ENCODE data around the gene TGFB1I1.
"Not testable (repeated sequence)": the region's sequence is repeated elsewhere in the genome, so short reads cannot be mapped to it uniquely, and the experiment has no call there.

Gene TGFB1I1

DNA sequence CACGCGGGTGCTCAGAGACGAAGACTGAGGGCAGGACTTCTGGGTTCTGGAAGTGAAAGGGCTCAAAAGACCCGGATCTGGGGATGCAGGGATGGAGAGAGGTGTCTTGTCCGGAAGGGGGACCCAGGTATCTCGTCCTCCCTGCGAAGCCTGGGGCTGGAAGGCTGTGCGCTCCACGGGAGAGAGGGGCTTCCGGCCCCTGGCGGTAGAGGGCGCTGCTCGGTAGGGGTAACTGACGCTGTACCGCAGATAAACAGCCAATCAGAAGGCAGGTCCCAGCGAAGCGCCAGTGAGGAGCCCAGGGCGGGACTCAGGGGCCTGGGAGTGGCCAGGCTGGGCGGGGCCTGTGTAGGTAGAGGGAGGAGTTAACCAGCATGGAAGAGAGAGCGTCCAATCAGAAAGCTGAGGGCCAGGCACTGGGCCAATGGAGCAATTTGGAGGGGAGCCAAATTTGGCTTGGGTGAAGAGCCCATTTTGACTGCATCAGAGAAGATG lies 804 bp downstream of the TGFB1I1 start:
- peak; percentile 60 for DNase-seq

DNA sequence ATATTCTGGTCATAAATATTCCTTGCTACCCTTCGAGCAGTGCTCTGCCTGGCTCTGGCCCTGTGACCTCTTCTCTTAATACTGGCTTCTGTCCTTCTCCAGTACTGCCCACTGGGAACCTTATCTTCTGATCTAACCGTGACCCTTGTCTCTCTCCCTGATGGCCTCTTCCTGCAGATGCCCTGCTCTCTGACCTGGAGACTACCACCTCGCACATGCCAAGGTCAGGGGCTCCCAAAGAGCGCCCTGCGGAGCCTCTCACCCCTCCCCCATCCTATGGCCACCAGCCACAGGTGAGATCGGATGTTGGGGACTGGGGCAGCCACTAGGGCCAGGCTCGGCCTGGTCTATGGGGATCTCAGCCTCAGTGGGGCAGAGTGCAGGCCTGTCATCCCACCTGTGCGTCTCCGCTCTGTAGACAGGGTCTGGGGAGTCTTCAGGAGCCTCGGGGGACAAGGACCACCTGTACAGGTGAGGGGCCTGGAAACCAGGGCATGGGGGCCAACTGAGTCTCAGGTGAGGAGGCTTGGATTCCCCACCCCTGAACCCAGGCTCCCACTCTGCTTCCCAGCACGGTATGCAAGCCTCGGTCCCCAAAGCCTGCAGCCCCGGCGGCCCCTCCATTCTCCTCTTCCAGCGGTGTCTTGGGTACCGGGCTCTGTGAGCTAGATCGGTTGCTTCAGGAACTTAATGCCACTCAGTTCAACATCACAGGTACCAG lies 1.5 kb downstream of the TGFB1I1 start:
- DNase-seq, result no peak

DNA sequence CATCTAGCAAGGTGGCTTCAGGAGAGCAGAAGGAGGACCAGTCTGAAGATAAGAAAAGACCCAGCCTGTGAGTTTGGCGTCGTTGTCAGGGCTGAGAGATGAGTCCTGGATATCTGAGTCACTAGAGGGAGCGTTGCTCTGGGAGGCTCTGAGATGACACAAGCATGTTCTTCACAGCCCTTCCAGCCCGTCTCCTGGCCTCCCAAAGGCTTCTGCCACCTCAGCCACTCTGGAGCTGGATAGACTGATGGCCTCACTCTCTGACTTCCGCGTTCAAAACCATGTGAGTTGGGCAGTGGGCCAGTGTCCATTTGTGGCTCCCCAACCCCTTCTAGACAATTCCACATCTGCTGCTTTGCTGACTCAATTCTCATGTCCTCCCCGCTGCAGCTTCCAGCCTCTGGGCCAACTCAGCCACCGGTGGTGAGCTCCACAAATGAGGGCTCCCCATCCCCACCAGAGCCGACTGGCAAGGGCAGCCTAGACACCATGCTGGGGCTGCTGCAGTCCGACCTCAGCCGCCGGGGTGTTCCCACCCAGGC lies 2.3 kb downstream of the TGFB1I1 start:
- DNase-seq, result no peak

DNA sequence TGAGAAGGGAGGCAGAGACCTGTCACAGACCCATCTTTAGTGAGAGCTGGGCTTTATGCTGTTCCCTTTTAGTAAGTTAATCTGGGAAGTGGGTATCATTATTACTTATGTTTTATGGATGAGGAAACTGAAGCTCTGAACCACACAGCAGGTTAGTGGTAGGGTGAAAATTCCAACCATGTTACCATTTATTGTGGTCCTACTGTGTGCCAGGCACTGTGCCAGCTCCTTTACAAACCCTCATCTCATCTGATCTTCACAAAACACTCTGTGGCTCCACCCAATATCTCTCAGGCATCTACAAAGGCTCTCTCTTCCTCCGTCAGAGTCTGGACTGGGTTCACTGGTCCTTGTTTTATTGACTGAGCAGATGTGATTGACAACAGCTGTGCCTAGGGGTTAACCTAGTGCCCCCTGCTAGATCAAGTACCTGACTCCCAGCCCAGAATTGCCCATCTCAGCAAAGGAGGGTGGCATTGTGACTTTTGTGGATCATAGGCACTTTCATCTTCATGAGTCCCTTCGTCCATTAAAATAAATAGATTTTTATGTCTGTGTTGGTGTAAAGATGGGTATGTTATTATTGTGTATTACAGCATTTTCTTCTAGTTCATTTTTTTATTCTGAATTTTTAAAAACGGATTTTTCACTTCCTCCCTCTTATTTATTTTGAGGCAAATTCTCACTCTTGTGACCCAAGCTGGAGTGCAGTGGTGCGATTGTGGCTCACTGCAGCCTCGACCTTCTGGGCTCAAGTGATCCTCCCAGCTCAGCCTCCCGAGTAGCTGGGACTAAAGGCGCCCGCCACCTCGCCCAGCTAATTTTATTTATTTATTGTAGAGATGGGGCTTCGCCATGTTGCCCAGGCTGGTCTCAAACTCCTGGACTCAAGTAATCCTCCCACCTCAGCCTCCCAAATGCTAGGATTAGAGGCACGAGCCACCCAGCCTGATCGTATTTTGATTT lies 3.1 kb downstream of the TGFB1I1 start:
- DNase-seq, result no peak

DNA sequence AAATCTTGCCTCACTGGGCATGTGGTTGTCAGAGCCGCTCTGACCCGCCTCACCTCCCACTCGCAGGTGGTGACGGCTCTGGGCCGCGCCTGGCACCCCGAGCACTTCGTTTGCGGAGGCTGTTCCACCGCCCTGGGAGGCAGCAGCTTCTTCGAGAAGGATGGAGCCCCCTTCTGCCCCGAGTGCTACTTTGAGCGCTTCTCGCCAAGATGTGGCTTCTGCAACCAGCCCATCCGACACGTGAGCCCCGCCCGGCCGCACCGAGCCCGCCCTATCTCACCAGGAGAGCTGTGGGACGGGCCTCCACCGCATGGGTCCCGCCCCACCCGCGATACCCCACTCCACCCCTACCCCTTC lies 4.0 kb downstream of the TGFB1I1 start:
- DNase-seq, result peak; percentile 38

DNA sequence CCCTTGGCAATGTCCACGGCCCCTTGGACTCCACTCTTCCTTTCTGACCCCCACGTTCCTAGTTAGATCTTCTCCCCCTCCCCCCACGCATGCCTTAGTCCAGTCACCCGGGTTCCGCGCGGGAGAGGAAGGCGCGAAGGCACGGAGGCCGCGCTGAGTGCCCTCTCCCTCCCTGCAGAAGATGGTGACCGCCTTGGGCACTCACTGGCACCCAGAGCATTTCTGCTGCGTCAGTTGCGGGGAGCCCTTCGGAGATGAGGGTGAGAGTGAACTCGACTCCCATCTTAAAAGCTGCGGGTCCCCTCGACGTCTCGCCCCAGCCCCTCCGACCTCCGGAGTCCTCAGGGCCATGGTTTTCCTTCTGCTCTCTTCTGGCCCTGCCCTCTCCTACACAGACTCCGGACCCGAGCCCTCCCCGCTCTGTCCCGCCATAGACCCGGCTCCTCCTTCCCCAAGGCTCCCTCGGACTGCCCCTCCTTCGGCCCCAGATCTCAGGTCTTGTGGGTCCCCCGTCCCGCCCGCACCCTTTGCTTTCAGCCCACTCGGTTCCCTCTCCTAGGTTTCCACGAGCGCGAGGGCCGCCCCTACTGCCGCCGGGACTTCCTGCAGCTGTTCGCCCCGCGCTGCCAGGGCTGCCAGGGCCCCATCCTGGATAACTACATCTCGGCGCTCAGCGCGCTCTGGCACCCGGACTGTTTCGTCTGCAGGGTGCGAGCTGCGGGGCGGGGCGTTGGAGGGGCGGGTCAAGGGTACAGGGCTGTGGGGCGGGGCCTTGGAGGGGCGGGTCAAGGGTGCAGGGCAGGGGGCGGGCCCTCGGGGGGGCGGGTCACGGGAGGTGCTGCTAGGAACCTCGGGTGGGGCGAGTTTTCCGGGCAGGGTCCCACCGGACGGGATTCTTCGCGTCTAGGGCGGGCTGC lies 4.6 kb downstream of the TGFB1I1 start:
- peak; percentile 91 for DNase-seq

DNA sequence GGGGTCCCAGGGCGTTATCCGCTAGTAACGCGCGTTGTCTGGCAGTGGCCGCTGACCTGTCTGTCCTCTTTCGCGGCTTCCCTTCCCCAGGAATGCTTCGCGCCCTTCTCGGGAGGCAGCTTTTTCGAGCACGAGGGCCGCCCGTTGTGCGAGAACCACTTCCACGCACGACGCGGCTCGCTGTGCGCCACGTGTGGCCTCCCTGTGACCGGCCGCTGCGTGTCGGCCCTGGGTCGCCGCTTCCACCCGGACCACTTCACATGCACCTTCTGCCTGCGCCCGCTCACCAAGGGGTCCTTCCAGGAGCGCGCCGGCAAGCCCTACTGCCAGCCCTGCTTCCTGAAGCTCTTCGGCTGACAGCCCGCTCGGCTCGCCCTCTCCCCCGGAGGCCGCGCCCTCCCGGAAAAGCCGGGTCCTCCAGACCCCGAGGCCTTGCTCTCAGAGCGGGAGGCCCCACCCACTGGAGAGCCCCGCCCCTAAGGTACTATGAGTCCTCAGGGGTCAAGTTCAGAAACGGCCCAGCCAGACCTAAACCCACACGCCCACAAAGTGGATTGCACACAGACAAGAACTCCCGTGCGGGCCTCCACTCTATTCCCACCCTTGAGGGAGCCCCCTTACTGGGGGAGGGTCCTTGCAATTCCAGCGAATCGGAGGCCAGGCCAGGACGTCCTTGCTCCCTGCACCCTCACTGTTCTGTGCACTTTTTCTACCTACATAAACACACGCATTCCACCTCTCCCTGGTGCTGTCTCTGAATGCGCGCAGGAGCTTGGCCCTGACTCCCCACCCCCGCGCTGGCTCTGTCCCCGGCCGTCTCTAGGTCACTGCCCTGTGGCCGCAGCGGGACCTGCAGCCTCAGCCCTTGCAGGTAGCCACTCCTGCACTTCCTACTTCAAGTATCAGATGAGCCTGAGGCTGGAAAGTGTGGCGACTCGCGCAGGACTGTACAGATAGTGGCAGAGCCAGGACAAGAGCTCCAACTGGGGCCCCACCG lies 5.6 kb downstream of the TGFB1I1 start:
- DNase-seq, result peak; percentile 39

DNA sequence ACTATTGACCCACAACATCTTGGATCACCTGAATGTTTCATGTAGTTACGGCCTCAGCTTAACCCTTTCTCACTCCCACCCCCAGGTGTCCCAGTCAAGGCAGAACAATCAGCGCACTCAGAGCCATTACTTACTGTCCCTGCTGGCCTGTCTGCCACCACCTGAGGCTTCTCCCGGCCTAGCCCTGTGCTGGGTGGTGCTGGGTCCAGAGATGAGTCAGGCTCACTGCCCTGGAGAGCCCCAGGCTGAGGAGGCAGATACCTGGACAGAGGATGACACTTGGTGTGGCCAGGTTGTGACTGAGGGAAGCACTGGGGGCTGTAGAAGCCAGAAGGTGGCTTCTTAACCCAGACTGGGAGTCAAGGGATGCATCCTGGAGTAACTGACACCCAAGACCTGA lies 7.0 kb downstream of the TGFB1I1 start:
- DNase-seq, result no peak

DNA sequence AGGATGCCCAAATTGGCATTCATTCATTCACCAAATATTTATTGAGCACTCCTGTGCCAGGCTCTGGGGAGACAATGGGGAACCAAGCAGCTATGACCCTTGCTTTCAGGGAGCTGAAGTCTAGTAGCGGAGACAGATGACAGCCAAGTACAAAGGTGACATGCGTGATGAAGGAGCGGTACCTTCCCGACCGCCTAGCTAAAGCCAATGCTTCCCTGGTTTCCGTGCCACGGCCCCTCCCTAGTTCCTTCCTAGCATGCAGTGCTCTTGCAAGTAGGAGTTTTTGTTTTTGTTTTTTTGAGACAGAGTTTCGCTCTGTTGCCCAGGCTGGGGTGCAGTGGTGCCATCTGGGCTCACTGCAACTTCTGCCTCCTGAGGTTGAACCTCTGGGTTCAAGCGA lies 7.8 kb downstream of the TGFB1I1 start:
- DNase-seq, result no peak

DNA sequence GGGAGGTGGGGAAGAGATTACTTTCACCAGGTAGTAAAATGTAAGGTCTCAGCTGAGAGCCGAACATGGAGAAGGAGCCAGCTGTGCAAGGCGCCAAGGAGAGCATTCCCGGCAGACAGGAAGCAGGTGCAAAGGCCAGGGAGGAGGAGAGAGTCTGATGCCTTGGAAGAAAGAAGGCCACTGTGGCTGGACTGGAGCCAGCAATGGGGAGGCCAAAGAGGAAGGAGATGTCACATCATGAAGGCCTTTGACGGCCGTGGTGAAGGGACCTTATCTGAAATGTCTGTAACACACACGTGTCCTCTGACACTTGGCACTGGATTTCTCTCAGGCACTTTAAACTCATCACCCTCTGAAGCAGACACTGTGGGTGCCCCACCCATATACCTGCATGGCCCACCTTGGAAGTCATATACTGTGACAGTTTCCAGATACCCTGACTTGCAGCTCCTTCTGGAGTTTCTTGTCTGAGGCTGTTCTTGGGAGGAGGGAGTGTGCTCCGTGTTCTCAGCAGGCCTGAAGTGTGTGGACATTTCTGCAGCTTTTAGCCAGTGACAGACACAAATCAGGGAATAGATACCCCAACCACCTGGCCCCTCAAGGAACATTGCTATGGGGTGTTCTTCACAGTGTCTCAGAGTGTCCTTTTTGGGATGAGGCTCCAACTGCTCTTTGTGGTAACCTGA lies 9.0 kb downstream of the TGFB1I1 start:
- no peak for DNase-seq

DNA sequence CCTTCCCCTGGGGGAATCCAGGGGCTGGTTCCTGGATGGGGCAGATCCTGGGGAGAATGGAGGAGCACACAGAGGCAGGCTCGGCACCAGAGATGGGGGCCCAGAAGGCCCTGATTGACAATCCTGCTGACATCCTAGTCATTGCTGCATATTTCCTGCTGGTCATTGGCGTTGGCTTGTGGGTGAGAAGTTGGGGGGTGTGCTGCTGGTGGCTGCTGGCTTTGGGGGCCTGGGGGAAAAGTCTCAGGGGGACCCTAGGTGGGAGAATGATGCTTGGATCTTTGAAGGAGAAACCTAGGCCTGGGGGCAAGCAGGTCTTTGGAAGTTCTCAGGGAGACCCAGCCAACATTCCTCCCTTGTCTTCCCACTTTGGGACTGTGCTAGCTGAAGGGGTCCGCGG lies 11.1 kb downstream of the TGFB1I1 start, which contains the start of gene SLC5A2:
SLC5A2 (plus strand) TSS at position 43 of the 400 bp plus-strand sequence; CDS start at position 57, 14 bp downstream.
- DNase-seq, result no peak

DNA sequence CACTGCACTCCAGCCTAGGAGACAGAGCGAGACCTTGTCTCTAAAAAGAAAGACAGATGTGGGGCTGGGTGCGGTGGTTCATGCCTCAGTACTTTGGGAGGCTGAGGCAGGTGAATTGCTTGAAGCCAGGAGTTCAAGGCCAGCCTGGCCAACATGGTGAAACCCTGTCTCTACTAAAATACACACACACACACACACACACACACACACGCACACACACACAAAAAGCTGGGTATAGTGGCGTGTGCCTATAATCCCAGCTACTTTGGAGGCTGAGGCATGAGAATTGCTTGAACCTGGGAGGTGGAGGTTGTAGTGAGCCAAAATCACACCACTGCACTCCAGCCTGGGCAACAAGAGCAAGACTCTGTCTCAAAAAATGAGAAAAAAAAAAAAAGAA lies 12.1 kb downstream of the TGFB1I1 start:
- not testable (repeated sequence) for DNase-seq

DNA sequence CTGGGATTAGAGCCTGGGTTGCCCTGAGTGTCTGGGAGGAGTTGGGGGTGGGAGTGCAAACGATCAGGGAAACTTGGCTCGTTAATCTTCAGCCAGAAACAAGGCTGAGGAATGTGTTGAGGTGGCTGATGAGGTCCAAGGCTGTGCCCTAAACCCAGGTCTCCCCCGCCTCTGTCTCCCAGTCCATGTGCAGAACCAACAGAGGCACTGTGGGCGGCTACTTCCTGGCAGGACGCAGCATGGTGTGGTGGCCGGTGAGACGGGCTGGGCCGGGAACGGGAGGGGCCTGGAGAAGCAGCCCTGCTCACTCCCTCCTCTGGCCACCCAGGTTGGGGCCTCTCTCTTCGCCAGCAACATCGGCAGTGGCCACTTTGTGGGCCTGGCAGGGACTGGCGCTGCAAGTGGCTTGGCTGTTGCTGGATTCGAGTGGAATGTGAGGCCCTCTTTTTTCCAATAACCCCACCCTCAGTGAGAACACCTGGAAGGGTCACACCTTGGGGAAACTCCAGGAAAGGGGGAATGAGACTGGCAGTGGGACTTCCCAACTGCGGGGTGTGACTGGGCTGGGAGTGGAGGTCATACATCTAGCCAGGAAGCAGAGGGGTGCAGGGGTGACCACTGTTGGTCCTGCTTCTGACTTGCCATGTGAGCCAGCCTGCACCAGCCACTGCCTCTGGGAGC lies 12.7 kb downstream of the TGFB1I1 start:
- no peak for DNase-seq

DNA sequence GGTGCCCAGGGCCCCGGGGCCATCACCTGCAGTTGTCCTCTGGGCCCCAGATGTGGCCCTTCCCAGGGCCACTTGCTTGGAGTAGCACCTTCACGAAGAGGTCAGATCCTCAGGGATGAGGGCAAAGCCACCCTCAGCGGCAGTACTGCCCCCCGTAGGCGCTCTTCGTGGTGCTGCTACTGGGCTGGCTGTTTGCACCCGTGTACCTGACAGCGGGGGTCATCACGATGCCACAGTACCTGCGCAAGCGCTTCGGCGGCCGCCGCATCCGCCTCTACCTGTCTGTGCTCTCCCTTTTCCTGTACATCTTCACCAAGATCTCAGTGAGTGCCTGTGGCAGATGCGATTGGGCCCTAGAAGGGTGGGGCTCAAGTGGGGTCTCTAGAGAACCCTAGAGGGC lies 13.6 kb downstream of the TGFB1I1 start:
- no peak for DNase-seq

DNA sequence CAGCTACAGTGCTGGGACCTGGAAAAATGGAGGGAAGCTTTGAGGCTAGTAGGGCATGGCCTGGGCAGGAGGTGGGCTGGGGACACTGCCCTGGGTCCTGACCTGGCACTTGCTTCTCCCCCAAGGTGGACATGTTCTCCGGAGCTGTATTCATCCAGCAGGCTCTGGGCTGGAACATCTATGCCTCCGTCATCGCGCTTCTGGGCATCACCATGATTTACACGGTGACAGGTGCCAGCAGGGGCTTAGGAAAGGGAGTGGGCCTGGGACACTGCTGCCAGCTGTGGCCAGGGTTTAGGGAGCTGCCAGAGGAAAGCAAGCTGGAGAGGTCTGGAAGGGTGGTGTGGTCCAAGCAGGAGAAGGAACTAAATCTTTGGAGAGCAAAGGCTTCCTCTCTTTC lies 14.1 kb downstream of the TGFB1I1 start:
- no peak for DNase-seq

DNA sequence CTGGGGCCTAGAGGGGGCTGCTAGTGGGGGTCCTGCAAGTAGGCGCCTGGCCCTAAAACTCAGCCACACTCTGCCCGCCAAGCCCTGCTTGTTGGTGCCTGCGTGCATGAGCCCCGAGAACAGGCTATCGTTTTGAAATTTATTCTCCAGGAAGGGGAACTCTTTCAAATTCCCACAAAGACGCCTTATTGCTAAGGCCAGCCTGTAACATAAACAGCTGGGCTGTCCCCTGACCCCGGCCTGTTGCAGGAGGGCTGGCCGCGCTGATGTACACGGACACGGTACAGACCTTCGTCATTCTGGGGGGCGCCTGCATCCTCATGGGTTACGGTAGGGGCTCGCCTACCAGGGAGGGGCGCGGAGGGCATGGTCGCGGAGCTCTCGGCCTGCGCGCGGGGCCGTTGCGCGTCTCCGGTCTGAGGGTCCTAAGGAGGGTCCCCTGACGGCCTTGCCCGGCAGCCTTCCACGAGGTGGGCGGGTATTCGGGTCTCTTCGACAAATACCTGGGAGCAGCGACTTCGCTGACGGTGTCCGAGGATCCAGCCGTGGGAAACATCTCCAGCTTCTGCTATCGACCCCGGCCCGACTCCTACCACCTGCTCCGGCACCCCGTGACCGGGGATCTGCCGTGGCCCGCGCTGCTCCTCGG lies 15.2 kb downstream of the TGFB1I1 start:
- DNase-seq, result no peak

DNA sequence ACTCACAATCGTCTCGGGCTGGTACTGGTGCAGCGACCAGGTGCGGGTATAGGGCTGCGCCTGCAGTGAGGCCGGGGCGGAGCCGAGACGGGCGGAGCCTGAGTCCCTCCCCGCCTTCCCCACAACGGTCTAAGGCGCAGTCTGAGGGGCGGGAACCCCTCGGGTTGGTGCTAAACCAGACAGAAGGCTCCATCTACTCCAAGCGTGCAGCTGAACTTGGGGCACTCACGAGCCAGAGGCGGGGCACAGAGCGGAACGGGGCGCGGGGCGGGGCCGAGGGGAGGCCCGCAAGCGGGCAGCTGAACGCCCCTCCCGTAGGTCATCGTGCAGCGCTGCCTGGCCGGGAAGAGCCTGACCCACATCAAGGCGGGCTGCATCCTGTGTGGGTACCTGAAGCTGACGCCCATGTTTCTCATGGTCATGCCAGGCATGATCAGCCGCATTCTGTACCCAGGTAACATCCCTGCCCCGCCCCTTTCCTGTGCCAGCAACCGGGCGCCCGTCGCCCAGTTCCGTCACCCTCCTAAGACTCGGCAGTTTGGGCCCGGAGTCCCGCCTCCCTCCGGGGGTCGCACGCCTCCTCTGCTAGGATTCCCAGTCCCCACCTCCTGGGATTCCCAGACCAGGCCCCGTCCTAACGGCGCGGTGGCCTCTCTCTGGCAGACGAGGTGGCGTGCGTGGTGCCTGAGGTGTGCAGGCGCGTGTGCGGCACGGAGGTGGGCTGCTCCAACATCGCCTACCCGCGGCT lies 15.9 kb downstream of the TGFB1I1 start:
- peak; percentile 84 for DNase-seq

DNA sequence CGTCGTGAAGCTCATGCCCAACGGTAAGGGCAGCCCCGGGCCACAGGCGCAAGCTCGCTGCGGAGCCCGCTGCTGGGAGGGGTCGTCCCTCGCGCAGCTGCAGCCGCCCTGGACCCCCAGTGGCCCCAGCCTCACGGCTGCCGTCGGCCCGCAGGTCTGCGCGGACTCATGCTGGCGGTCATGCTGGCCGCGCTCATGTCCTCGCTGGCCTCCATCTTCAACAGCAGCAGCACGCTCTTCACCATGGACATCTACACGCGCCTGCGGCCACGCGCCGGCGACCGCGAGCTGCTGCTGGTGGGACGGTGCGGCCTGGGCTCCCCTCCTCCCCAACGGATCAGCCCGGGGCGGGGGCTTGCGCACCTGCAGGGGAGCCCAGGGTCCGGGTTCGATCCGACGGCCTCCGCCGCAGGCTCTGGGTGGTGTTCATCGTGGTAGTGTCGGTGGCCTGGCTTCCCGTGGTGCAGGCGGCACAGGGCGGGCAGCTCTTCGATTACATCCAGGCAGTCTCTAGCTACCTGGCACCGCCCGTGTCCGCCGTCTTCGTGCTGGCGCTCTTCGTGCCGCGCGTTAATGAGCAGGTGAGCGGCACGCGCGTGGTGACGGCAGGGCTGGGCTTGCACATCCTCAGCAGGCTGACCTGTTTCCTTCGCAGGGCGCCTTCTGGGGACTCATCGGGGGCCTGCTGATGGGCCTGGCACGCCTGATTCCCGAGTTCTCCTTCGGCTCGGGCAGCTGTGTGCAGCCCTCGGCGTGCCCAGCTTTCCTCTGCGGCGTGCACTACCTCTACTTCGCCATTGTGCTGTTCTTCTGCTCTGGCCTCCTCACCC lies 16.7 kb downstream of the TGFB1I1 start:
- no peak for DNase-seq
